Measurements from ENCODE around the gene BORCS5.

Gene BORCS5

GRCh38 chr12:12379831-12380730 lies 23.2 kb downstream of the BORCS5 start:
- H3K4me1 ChIP-seq = peaks cover 0 to 18% (median 9%) of the 10 kb centered on the region in 4 donors
- no peaks in the 10 kb centered on the region for H3K36me3 ChIP-seq
- TF ChIP-seq CTCF (IDR thresholded peaks at IDR 0.05) = no peak
- no peak overlapping the region for H3K4me3 ChIP-seq
- H3K27ac ChIP-seq = peak overlapping the region; percentile 24 to 27
- H3K9me3 ChIP-seq = no peaks in the 10 kb centered on the region
- intact Hi-C loops (cut with DNase I; ENCODE audit: low total_unique reads) = loop anchor here (5.0 kb wide), 3 partner anchors 187 to 327 kb away; no protein-coding TSS in a partner anchor
- no peak for DNase-seq
- H3K27me3 ChIP-seq = no peaks in the 10 kb centered on the region

GRCh38 chr12:12380949-12381593 lies 24.2 kb downstream of the BORCS5 start:
- Histone ChIP-seq H3K4me1 (peaks cover 0 to 18% (median 9%) of the 10 kb centered on the region in 4 donors), H3K27ac (peak overlapping the region in 1 of 2 donors; percentile 24), H3K27me3 (no peaks in the 10 kb centered on the region), H3K9me3 (no peaks in the 10 kb centered on the region), H3K4me3 (no peak overlapping the region), H3K36me3 (no peaks in the 10 kb centered on the region)
- DNase-seq = no peak
- intact Hi-C loops (cut with DNase I; ENCODE audit: low total_unique reads) = no loop called here
- no peak for TF ChIP-seq CTCF (IDR thresholded peaks at IDR 0.05)

DNA sequence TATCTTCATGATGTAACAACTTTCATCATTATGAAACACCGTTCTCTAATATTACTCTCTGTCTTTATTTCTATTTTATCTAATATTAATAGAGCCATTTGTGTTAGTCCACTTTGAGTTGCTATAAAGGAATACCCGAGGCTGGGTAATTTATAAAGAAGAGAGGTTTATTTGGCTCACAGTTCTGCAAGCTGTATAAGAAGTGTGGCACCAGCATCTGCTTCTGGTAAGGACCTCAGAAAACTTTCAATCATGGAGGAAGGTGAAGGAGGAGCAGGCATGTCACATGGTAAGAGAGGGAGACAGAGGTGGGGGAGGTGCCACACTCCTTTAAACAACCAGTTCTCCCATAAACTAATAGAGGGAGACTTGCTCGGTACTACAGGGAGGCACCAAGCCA lies 25.1 kb downstream of the BORCS5 start:
- TF ChIP-seq CTCF (IDR thresholded peaks at IDR 0.05) = no peak
- intact Hi-C loops (cut with DNase I; ENCODE audit: low total_unique reads) = no loop called here

GRCh38 chr12:12384571-12385340 lies 27.9 kb downstream of the BORCS5 start:
- DNase-seq = no peak
- no peak overlapping the region for H3K27ac ChIP-seq

More for the DNA sequence above, 25.1 kb downstream of the BORCS5 start:
- Histone ChIP-seq H3K27me3 (no peaks in the 10 kb centered on the region), H3K9me3 (no peaks in the 10 kb centered on the region), H3K36me3 (no peaks in the 10 kb centered on the region), H3K27ac (no peak overlapping the region), H3K4me3 (no peak overlapping the region), H3K4me1 (peaks cover 0 to 18% (median 9%) of the 10 kb centered on the region in 4 donors)
- DNase-seq = no peak

More at GRCh38 chr12:12384571-12385340, 27.9 kb downstream of the BORCS5 start:
- H3K27me3 ChIP-seq = no peaks in the 10 kb centered on the region
- peaks cover 0 to 33% (median 8%) of the 10 kb centered on the region in 4 donors for H3K4me1 ChIP-seq
- no peak overlapping the region for H3K4me3 ChIP-seq
- H3K36me3 ChIP-seq = no peaks in the 10 kb centered on the region
- no peaks in the 10 kb centered on the region for H3K9me3 ChIP-seq
- intact Hi-C loops (cut with DNase I; ENCODE audit: low total_unique reads) = no loop called here
- no peak for TF ChIP-seq CTCF (IDR thresholded peaks at IDR 0.05)

All from tibial artery (tissue), 4 donors.